ENCODE data around the gene SPTBN2. TPM values are rescaled to one million over a fixed set of nuclear protein-coding genes. Genes with fewer than 3 reads are reported as not detected.
"Not testable (repeated sequence)": the region's sequence is repeated elsewhere in the genome, so short reads cannot be mapped to it uniquely, and the experiment has no call there.

SPTBN2 gene
- total and polyA plus RNA-seq, 4 experiments from 2014 or later, result not detected

GRCh38 chr11:66724167-66724566, 4.8 kb downstream of the SPTBN2 start:
- H3K27me3 ChIP-seq (ENCODE audit: insufficient read depth, low read length), result peaks cover 20% of the 10 kb centered on the region
- H3K4me3 ChIP-seq (ENCODE audit: low read length in 2 of 2); H3K36me3 Mint-ChIP-seq; H3K4me3 Mint-ChIP-seq; H3K36me3 ChIP-seq (ENCODE audit: insufficient read depth, low read length); H3K9me3 ChIP-seq (ENCODE audit: control insufficient read depth in 1 of 2, low read length in 2 of 2); DNase-seq; H3K4me1 ChIP-seq (ENCODE audit: insufficient read depth, low read length); POLR2A ChIA-PET (ENCODE audit: partially characterized antibody); intact Hi-C loops (cut with micrococcal nuclease); H3K9me3 Mint-ChIP-seq; H3K27ac ChIP-seq (ENCODE audit: low read depth, low read length): not testable (repeated sequence)
- Mint-ChIP-seq H3K4me1 (peaks cover 7 to 25% (median 15%) of the 10 kb centered on the region in 4 donors), H3K27me3 (peaks cover 37 to 59% of the 10 kb centered on the region in 2 donors), H3K27ac (peak overlapping the region in 1 of 7 donors; percentile 52)
- CTCF ChIA-PET (ENCODE audit: partially characterized antibody), result interaction anchor here (0.7 to 1.2 kb wide), 2 partner anchors 9 to 1393 kb away, joined by 3 read pairs; no protein-coding TSS in a partner anchor

GRCh38 chr11:66723693-66724092, 5.3 kb downstream of the SPTBN2 start:
- Mint-ChIP-seq H3K27me3 (peaks cover 33 to 54% of the 10 kb centered on the region in 2 donors), H3K4me3 (no peak overlapping the region), H3K9me3 (peaks cover 0 to 2% (median 0%) of the 10 kb centered on the region in 8 donors), H3K27ac (no peak overlapping the region), H3K36me3 (no peaks in the 10 kb centered on the region), H3K4me1 (peaks cover 4 to 20% (median 13%) of the 10 kb centered on the region in 4 donors)
- H3K36me3 ChIP-seq (ENCODE audit: insufficient read depth, low read length), result no peaks in the 10 kb centered on the region
- H3K9me3 ChIP-seq (ENCODE audit: control insufficient read depth in 1 of 2, low read length in 2 of 2), result no peaks in the 10 kb centered on the region
- CTCF ChIA-PET (ENCODE audit: partially characterized antibody), result interaction anchor here (1.2 kb wide), 1 partner anchor 10 kb away, joined by 3 read pairs; no protein-coding TSS in a partner anchor
- POLR2A ChIA-PET (ENCODE audit: partially characterized antibody), result interaction anchor here (0.7 kb wide), 1 partner anchor 20 kb away, joined by 3 read pairs; no protein-coding TSS in a partner anchor
- no peak overlapping the region for H3K27ac ChIP-seq (ENCODE audit: low read depth, low read length)
- intact Hi-C loops (cut with micrococcal nuclease), result no loop called here
- H3K27me3 ChIP-seq (ENCODE audit: insufficient read depth, low read length), result peaks cover 15% of the 10 kb centered on the region
- H3K4me3 ChIP-seq (ENCODE audit: low read length in 2 of 2), result no peak overlapping the region
- H3K4me1 ChIP-seq (ENCODE audit: insufficient read depth, low read length), result peaks cover 9% of the 10 kb centered on the region
- no peak for DNase-seq

GRCh38 chr11:66722745-66723651, 6.0 kb downstream of the SPTBN2 start:
- peaks cover 13% of the 10 kb centered on the region for H3K27me3 ChIP-seq (ENCODE audit: insufficient read depth, low read length)
- no peak overlapping the region for H3K27ac Mint-ChIP-seq
- no peak overlapping the region for H3K4me3 ChIP-seq (ENCODE audit: low read length in 2 of 2)
- no peak overlapping the region for H3K4me3 Mint-ChIP-seq
- no peaks in the 10 kb centered on the region for H3K36me3 Mint-ChIP-seq
- no peaks in the 10 kb centered on the region for H3K9me3 ChIP-seq (ENCODE audit: control insufficient read depth in 1 of 2, low read length in 2 of 2)
- ChIA-PET CTCF (ENCODE audit: partially characterized antibody) (interaction anchor here (1.2 kb wide), 1 partner anchor 10 kb away, joined by 3 read pairs; no protein-coding TSS in a partner anchor), POLR2A (ENCODE audit: partially characterized antibody) (interaction anchor here (0.7 kb wide), 1 partner anchor 20 kb away, joined by 3 read pairs; no protein-coding TSS in a partner anchor)
- peaks cover 6% of the 10 kb centered on the region for H3K4me1 ChIP-seq (ENCODE audit: insufficient read depth, low read length)
- no peaks in the 10 kb centered on the region for H3K9me3 Mint-ChIP-seq
- no peaks in the 10 kb centered on the region for H3K36me3 ChIP-seq (ENCODE audit: insufficient read depth, low read length)
- H3K27me3 Mint-ChIP-seq, result peaks cover 31 to 53% of the 10 kb centered on the region in 2 donors
- no peak for DNase-seq
- no peak overlapping the region for H3K27ac ChIP-seq (ENCODE audit: low read depth, low read length)
- H3K4me1 Mint-ChIP-seq, result peaks cover 2 to 17% (median 11%) of the 10 kb centered on the region in 4 donors
- intact Hi-C loops (cut with micrococcal nuclease), result no loop called here

- DNase-seq, result no peak
- H3K4me3 ChIP-seq (ENCODE audit: low read length in 2 of 2), result no peak overlapping the region
- no peaks in the 10 kb centered on the region for H3K36me3 Mint-ChIP-seq
- H3K9me3 Mint-ChIP-seq, result no peaks in the 10 kb centered on the region
- POLR2A ChIA-PET (ENCODE audit: partially characterized antibody), result no interaction called here
- H3K27me3 ChIP-seq (ENCODE audit: insufficient read depth, low read length), result peaks cover 9% of the 10 kb centered on the region
- no peaks in the 10 kb centered on the region for H3K4me1 ChIP-seq (ENCODE audit: insufficient read depth, low read length)
- CTCF ChIA-PET (ENCODE audit: partially characterized antibody), result no interaction called here
- H3K9me3 ChIP-seq (ENCODE audit: control insufficient read depth in 1 of 2, low read length in 2 of 2), result no peaks in the 10 kb centered on the region
- intact Hi-C loops (cut with micrococcal nuclease), result no loop called here
- no peaks in the 10 kb centered on the region for H3K36me3 ChIP-seq (ENCODE audit: insufficient read depth, low read length)
- H3K27ac Mint-ChIP-seq, result no peak overlapping the region
- H3K27me3 Mint-ChIP-seq, result peaks cover 26 to 57% of the 10 kb centered on the region in 2 donors
- H3K27ac ChIP-seq (ENCODE audit: low read depth, low read length), result no peak overlapping the region
- peaks cover 2 to 13% (median 7%) of the 10 kb centered on the region in 4 donors for H3K4me1 Mint-ChIP-seq
- H3K4me3 Mint-ChIP-seq, result no peak overlapping the region
Observed at GRCh38 chr11:66721939-66722338, 7.1 kb downstream of the SPTBN2 start.

GRCh38 chr11:66720899-66721470, 8.0 kb downstream of the SPTBN2 start:
- H3K4me3 Mint-ChIP-seq, result no peak overlapping the region
- H3K27me3 ChIP-seq (ENCODE audit: insufficient read depth, low read length), result peaks cover 3% of the 10 kb centered on the region
- no peaks in the 10 kb centered on the region for H3K4me1 ChIP-seq (ENCODE audit: insufficient read depth, low read length)
- CTCF ChIA-PET (ENCODE audit: partially characterized antibody), result interaction anchor here (0.9 kb wide), 1 partner anchor 282 kb away, joined by 3 read pairs; the partner anchor contains the start of gene MRPL11
- H3K27ac ChIP-seq (ENCODE audit: low read depth, low read length), result no peak overlapping the region
- H3K36me3 ChIP-seq (ENCODE audit: insufficient read depth, low read length), result no peaks in the 10 kb centered on the region
- no peaks in the 10 kb centered on the region for H3K36me3 Mint-ChIP-seq
- H3K9me3 Mint-ChIP-seq, result no peaks in the 10 kb centered on the region
- no peaks in the 10 kb centered on the region for H3K9me3 ChIP-seq (ENCODE audit: control insufficient read depth in 1 of 2, low read length in 2 of 2)
- peak overlapping the region in 3 of 7 donors; percentile 18 to 48 (median 21) for H3K27ac Mint-ChIP-seq
- POLR2A ChIA-PET (ENCODE audit: partially characterized antibody), result no interaction called here
- DNase-seq, result no peak
- H3K4me1 Mint-ChIP-seq, result peaks cover 0 to 6% (median 4%) of the 10 kb centered on the region in 4 donors
- peaks cover 19 to 49% of the 10 kb centered on the region in 2 donors for H3K27me3 Mint-ChIP-seq
- no peak overlapping the region for H3K4me3 ChIP-seq (ENCODE audit: low read length in 2 of 2)
- intact Hi-C loops (cut with micrococcal nuclease), result no loop called here

GRCh38 chr11:66720223-66720898, 8.7 kb downstream of the SPTBN2 start:
- Mint-ChIP-seq H3K9me3 (no peaks in the 10 kb centered on the region), H3K27ac (peak overlapping the region in 1 of 7 donors; percentile 21), H3K36me3 (no peaks in the 10 kb centered on the region), H3K27me3 (peaks cover 15 to 48% of the 10 kb centered on the region in 2 donors), H3K4me1 (peaks cover 0 to 6% (median 4%) of the 10 kb centered on the region in 4 donors), H3K4me3 (no peak overlapping the region)
- Histone ChIP-seq H3K4me1 (ENCODE audit: insufficient read depth, low read length) (no peaks in the 10 kb centered on the region), H3K36me3 (ENCODE audit: insufficient read depth, low read length) (no peaks in the 10 kb centered on the region), H3K27me3 (ENCODE audit: insufficient read depth, low read length) (no peaks in the 10 kb centered on the region), H3K27ac (ENCODE audit: low read depth, low read length) (no peak overlapping the region), H3K4me3 (ENCODE audit: low read length in 2 of 2) (no peak overlapping the region), H3K9me3 (ENCODE audit: control insufficient read depth in 1 of 2, low read length in 2 of 2) (no peaks in the 10 kb centered on the region)
- DNase-seq, result no peak
- POLR2A ChIA-PET (ENCODE audit: partially characterized antibody), result no interaction called here
- CTCF ChIA-PET (ENCODE audit: partially characterized antibody), result interaction anchor here (0.9 kb wide), 1 partner anchor 282 kb away, joined by 3 read pairs; the partner anchor contains the start of gene MRPL11
- intact Hi-C loops (cut with micrococcal nuclease), result no loop called here

Measured in CD4-positive, alpha-beta memory T cell (primary cell).